Fibroblast of skin of left quadriceps (primary cell): ENCODE data around the gene EIF3A.
"Not testable (repeated sequence)": the region's sequence is repeated elsewhere in the genome, so short reads cannot be mapped to it uniquely, and the experiment has no call there.

Source experiments
- DNase-seq, 2 experiments: peaks; one replicate each; pipeline ENCODE4 v3.0.0-alpha.2; 2013; ENCODE audit warnings: low read depth in 2 of 2

The EIF3A gene, protein sequence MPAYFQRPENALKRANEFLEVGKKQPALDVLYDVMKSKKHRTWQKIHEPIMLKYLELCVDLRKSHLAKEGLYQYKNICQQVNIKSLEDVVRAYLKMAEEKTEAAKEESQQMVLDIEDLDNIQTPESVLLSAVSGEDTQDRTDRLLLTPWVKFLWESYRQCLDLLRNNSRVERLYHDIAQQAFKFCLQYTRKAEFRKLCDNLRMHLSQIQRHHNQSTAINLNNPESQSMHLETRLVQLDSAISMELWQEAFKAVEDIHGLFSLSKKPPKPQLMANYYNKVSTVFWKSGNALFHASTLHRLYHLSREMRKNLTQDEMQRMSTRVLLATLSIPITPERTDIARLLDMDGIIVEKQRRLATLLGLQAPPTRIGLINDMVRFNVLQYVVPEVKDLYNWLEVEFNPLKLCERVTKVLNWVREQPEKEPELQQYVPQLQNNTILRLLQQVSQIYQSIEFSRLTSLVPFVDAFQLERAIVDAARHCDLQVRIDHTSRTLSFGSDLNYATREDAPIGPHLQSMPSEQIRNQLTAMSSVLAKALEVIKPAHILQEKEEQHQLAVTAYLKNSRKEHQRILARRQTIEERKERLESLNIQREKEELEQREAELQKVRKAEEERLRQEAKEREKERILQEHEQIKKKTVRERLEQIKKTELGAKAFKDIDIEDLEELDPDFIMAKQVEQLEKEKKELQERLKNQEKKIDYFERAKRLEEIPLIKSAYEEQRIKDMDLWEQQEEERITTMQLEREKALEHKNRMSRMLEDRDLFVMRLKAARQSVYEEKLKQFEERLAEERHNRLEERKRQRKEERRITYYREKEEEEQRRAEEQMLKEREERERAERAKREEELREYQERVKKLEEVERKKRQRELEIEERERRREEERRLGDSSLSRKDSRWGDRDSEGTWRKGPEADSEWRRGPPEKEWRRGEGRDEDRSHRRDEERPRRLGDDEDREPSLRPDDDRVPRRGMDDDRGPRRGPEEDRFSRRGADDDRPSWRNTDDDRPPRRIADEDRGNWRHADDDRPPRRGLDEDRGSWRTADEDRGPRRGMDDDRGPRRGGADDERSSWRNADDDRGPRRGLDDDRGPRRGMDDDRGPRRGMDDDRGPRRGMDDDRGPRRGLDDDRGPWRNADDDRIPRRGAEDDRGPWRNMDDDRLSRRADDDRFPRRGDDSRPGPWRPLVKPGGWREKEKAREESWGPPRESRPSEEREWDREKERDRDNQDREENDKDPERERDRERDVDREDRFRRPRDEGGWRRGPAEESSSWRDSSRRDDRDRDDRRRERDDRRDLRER (N-terminal part only)

GRCh38 chr10:119080521-119081259 is at the start of gene EIF3A:
Gene EIF3A (minus strand): TSS chr10:119080817. CDS start chr10:119080676, 141 bp downstream.
- peak; percentile 80 to 81 for DNase-seq

GRCh38 chr10:119129721-119130120 is 49.1 kb upstream of the EIF3A start:
- no peak for DNase-seq

- DNase-seq = no peak
Measured at GRCh38 chr10:119125942-119126341, 45.3 kb upstream of the EIF3A start.

- no peak for DNase-seq
Measured at GRCh38 chr10:119120875-119121274, 40.3 kb upstream of the EIF3A start.

DNA sequence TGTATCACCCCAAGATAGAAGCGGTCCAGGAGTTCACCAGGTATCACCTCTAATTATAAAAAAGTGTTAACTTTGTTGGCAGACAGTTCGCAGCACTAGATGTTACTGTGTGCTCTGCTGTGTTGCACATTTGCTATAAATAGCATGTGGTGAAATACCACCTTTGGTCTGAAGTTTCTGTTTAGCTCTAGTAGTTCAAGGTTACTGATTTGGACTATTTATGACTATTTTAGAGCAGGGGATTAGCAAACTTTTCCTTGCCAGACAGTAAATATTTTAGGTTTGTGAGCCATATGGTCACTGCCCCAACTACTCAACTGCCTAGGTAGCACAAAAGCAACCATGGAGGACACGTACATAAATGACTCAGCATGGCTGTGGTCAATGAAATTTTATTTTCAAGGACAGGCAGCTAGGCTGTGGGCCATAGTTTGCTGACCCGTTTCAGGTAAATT is 39.8 kb upstream of the EIF3A start:
- DNase-seq = peak in 1 of 2 experiments; percentile 28

DNA sequence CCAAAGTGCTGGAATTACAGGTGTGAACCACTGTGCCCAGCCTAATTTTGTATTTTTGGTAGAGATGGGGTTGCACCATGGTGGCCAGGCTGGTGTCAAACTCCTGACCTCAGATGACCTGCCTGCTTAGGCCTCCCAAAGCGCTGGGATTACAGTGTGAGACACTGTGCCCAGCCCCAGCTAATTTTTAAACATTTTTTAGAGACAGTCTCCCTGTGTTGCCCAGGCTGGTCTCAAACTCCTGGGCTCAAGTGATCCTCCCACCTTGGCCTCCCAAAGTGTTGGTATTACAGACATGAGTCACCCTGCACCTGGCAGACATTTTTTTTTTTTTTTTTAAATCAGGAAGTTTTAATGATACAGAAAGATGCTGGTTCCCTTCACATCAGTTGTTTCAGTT is 38.8 kb upstream of the EIF3A start:
- no peak for DNase-seq

GRCh38 chr10:119118231-119118630 is 37.6 kb upstream of the EIF3A start:
- no peak for DNase-seq

DNA sequence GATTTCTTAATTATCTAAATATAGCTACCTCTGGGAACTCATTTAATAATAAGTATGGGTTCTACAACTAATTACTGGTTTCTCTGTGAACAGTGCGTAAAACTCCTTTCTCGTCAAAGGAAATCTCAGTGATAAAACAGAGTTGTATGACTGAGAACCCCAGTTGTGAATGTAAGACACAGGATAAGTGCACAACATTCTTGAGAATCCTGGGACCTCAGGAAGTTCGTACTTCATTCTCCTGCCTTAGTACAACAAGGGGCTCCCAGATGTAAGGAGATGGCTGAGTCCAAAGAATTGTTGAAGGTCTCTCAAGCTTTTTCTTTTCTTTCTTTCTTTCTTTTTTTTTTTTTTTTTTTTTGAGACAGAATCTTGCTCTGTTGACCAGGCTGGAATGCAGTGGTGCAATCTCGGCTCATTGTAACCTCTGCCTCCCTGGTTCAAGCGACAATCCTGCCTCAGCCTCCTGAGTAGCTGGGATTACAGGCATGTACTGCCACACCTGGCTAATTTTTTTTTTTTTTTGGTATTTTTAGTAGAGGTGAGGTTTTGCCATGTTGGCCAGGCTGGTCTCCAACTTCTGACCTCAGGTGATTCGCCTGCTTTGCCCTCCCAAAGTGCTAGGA is 35.8 kb upstream of the EIF3A start:
- DNase-seq = no peak

DNA sequence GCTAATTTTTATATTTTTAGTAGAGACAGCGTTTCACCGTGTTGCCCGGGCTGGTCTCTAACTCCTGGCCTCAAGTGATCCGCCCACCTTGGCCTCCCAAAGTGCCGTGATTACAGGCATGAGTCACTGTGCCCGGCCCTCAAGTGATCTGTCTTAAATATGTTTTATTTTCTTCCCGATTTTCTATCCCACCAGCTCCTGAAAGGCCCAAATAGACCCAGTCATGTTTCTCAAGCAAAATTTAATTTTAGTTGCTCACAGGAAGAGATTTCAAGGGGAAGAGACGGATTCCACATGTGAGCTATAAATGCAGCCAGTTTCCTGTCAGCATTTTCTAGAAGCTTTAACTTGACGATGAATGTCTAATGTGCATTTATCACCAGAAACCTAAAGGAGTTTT is 35.3 kb upstream of the EIF3A start:
- no peak for DNase-seq

DNA sequence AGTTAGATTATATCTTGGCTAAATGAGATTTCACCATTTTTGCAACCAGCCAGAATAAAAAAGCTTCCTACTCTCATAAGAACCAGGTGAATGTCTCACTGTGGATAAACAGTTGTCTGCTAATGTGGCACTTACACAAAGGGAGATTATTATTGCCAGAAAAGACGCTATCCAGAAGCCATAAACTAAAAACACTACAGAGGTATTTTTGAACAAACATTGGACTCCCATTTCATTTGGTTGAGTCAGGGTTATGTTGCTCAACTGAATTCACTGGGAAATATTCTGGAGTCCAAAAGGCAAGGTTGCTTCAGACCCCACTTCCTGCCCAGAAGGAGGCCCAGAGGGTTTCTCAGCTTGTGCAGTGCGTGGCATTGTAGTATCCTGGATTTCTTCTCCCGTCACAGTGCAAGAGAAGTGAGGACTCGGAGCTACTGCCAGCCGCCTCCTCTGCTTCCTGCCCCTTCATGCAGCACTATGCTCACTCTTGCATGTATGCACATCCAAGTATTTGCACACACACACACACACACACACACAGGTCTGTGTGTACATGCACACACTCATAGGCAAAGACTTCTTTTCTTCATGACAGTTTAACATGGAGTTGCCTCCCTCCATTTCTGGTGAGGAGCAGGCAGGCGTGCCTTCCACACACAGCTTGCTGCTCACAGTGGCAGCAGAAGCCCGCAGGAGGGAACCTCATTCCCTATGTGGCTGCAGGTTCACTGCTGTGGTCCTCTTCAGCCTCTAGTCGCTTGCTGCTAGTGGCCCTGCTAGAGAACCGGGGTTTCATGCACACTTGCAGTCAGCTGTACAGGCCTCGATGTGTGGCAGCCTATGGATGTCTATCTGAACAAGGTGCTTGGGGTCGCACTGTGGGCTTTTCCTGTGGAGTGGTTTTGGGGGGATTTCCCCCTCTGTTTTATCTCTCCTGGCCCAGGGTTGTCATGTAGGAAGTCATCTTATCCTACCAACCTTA is 33.4 kb upstream of the EIF3A start:
- peak; percentile 69 to 73 for DNase-seq

DNA sequence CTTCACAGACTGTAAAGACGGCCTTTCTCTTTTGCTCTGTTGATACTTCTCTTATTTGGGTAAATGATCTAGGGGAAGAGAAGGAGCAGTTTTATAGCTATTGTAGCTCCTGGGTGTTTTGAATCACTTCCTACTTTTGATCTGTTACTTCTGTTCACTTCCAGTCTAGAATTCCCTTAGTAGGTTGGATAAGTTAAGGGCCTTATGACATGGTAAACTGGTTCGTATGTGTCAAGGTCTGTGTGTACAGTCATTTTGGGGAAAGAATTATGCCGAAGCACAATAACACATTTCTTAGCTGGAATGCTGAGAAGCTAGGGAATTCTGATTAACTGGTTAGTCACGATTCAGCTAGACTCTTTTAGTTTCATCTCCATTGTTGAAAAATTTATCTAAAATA is 31.4 kb upstream of the EIF3A start:
- DNase-seq = no peak

GRCh38 chr10:119107771-119108170 is 27.2 kb upstream of the EIF3A start:
- not testable (repeated sequence) for DNase-seq

- not testable (repeated sequence) for DNase-seq
Measured at GRCh38 chr10:119107106-119107505, 26.5 kb upstream of the EIF3A start.

DNA sequence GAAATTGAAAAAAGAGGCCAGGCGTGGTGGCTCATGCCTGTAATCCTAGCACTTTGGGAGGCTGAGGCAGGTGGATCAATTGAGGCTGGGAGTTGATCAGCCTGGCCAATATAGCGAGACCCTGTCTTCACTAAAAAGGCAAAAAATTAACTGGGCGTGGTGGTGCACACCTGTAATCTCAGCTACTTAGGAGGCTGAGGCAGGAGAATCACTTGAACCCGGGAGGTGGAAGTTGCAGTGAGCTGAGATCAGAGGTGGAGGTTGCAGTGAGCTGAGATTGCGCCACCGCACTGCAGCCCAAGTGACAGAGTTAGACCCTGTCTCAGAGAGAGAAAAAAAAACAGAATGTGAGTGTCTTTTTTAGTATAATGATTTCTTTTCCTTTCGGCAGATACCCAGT is 25.3 kb upstream of the EIF3A start:
- DNase-seq = not testable (repeated sequence)

DNA sequence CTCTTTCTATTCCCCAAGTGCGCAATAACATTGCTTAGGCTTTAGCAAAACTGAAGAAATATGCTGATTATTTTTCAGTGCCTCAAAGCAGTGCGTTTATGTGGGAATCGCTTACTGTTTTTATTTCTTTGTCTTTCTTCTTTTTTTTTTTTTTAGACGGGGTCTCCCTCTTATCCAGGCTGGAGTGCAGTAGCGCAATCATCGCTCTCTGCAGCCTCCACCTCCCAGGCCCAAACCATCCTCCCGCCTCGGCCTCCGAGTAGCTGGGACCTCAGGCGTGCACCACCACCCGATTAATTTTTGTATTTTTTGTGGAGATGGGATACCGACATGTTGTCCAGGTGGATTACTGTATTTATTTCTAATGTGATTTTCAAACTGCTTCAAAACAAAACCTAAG is 24.5 kb upstream of the EIF3A start:
- no peak for DNase-seq

DNA sequence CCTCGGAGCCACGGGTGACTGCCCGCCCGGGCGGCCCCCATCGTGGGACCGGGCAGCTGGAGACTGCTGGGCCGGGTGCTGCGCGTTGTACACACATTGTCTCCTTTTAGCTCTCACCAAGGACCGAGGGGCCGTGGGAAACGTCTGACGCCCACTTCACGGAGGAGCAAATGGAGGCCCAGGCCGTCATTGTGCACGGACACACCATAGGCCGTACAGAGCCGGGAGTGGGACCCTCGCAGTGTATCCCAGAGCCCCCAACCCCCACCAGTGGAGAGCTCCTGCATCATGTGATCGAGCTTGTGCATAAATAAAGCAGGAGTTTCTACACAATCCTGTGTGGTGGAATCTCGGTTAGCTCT is 24.0 kb upstream of the EIF3A start:
- no peak for DNase-seq

GRCh38 chr10:119103903-119104653 is 23.5 kb upstream of the EIF3A start, which contains the start of gene DENND10:
Gene DENND10 (plus strand): TSS chr10:119104113. CDS start chr10:119104143, 30 bp downstream.
- peak; percentile 41 to 45 for DNase-seq

GRCh38 chr10:119103241-119103902 is 22.8 kb upstream of the EIF3A start:
- DNase-seq = no peak
